ENCODE measurements around the gene SIGLEC7.

- TF ChIP-seq, protein P1, sequence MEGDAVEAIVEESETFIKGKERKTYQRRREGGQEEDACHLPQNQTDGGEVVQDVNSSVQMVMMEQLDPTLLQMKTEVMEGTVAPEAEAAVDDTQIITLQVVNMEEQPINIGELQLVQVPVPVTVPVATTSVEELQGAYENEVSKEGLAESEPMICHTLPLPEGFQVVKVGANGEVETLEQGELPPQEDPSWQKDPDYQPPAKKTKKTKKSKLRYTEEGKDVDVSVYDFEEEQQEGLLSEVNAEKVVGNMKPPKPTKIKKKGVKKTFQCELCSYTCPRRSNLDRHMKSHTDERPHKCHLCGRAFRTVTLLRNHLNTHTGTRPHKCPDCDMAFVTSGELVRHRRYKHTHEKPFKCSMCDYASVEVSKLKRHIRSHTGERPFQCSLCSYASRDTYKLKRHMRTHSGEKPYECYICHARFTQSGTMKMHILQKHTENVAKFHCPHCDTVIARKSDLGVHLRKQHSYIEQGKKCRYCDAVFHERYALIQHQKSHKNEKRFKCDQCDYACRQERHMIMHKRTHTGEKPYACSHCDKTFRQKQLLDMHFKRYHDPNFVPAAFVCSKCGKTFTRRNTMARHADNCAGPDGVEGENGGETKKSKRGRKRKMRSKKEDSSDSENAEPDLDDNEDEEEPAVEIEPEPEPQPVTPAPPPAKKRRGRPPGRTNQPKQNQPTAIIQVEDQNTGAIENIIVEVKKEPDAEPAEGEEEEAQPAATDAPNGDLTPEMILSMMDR (IDR thresholded peaks at IDR 0.05; ENCODE audit: low read length) = no peak
- no peak for TF ChIP-seq EZH2 (optimal IDR thresholded peaks at IDR 0.05; ENCODE audit: low read depth, low read length)
Measured at GRCh38 chr19:51116736-51117286, 25.3 kb upstream of the SIGLEC7 start.
